ENCODE results near the gene SENP1. TPM values are rescaled to one million over a fixed set of nuclear protein-coding genes. Genes with fewer than 3 reads are reported as not detected.

The SENP1 gene
- total RNA-seq, 1 experiment from 2014 or later, result 27.3 TPM

DNA sequence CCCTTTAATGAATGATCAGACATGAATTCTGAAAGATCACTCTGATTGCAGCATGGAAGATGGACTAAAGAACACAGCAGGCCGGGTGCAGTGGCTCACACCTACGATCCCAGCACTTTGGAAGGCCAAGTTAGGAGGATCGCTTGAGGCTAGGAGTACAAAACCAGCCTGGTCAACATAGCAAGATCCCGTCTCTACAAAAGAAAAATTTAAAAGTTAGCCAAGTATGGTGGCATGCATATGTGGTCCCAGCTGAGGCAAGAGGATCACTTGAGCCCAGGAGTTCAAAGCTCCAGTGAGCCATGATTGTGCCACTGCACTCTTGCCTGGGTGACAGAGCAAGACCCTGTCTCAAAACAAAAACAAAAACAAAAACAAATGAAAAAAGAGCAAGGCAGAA lies 35.1 kb downstream of the SENP1 start:
- in situ Hi-C loops (cut with HindIII; ENCODE audit: low sequenced_read_pairs), result no loop called here
- DNase-seq (ENCODE audit: low spot score), result no peak

DNA sequence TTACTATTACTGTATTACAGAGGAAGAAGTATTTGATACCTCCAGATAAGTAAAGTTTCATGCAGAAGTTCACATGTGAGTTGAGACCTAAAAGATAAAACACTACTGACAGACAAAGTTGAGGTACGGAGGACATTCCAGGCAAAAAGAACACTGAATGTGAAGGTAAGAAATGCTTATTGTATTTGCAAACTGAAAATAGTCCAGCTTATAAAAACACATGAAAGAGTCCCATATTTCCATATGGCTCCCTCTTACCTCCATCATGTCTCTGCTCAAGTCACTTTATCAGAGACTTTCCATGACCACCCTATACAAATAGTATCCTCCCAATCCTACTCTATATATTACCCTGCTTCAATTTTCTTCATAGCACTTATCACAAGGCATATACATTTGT lies 35.8 kb downstream of the SENP1 start:
- in situ Hi-C loops (cut with HindIII; ENCODE audit: low sequenced_read_pairs), result no loop called here
- DNase-seq (ENCODE audit: low spot score), result no peak

DNA sequence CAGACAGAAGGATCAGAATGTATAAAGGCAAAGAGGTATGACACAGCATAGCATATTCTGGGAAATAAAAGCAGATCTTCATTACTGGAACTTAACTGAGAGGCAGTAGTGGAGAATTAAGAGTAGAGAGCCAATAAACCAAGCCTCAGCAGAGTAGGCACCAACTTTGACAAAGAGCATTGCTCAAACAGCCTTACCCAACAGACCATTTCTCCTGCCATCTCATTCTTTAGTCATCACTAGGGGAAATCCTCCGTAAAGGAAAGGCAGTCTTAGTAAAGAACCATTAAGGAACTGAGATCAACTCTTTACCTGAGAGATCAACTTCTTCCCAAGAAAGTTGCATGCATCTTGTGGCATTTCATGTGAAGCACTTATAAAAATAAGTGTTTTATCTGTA lies 36.6 kb downstream of the SENP1 start:
- DNase-seq (ENCODE audit: low spot score), result no peak
- in situ Hi-C loops (cut with HindIII; ENCODE audit: low sequenced_read_pairs), result no loop called here

GRCh38 chr12:48068457-48068856 lies 37.4 kb downstream of the SENP1 start:
- no peak for DNase-seq (ENCODE audit: low spot score)
- in situ Hi-C loops (cut with HindIII; ENCODE audit: low sequenced_read_pairs), result no loop called here

GRCh38 chr12:48067250-48067938 lies 38.5 kb downstream of the SENP1 start:
- in situ Hi-C loops (cut with HindIII; ENCODE audit: low sequenced_read_pairs), result no loop called here
- DNase-seq (ENCODE audit: low spot score), result no peak

GRCh38 chr12:48065041-48065440 lies 40.8 kb downstream of the SENP1 start:
- DNase-seq (ENCODE audit: low spot score), result no peak
- in situ Hi-C loops (cut with HindIII; ENCODE audit: low sequenced_read_pairs), result no loop called here

- in situ Hi-C loops (cut with HindIII; ENCODE audit: low sequenced_read_pairs), result no loop called here
- DNase-seq (ENCODE audit: low spot score), result no peak
Observed at GRCh38 chr12:48063530-48063929, 42.3 kb downstream of the SENP1 start.

- in situ Hi-C loops (cut with HindIII; ENCODE audit: low sequenced_read_pairs), result no loop called here
- DNase-seq (ENCODE audit: low spot score), result peak; percentile 4
Observed at GRCh38 chr12:48061938-48062719, 43.8 kb downstream of the SENP1 start.

DNA sequence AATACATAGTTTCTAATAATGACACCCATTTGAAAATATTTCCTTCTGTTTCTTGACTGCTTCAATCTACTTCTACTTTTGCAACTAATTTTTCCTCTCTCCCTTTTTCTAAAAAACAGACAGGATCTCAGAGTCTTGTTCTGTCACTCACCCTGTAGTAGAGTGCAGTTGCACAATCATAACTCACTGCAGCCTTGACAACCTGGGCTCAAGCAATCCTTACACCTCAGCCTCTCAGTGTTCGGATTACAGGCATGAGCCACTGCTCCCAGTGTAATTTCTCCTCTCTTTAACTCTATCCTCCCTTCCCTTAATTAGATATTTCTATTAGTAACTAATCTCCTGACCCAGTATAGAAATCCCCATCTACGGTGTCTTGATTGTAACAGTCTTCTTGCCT lies 45.4 kb downstream of the SENP1 start:
- DNase-seq (ENCODE audit: low spot score), result no peak
- in situ Hi-C loops (cut with HindIII; ENCODE audit: low sequenced_read_pairs), result no loop called here

GRCh38 chr12:48058771-48059170 lies 47.1 kb downstream of the SENP1 start:
- DNase-seq (ENCODE audit: low spot score), result no peak
- in situ Hi-C loops (cut with HindIII; ENCODE audit: low sequenced_read_pairs), result no loop called here

DNA sequence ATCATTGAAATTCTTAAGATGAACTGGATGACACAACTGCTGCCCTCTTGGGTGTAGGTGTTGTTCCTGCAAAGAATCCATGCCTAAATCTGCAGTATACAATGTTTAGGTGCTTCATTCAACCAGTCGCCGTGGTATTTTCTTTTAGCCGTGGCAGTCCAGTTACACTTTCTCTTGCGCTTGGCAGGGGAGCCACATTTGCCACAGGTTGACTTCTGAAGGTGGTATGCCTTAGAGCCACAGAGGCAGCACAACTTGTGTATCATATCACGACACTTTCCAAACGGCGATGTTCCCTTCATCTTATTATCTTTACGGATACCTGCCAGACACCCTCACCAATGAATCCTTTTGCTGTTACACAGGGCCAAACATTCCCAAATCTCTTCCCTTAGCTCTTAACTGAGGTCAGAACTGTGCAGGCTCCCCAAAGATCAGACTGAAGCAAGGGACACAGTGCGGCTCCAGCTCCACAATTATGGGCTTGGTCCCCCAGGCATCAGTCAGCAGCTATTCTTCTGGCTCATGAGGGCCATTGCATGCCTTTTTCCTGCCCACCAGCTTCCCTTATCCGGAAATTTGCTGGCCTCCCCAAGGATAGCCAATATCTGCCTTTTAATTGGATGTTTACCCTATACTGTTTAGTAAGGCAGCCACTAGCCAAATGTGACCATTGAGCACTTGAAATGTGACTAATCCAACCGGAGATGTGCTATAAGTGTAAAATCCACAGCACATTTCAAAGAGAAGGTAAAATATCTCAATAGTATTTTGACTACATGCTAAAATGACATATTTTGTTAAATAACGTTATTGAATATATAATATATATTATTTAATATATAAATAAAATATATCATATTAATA lies 50.7 kb downstream of the SENP1 start:
- in situ Hi-C loops (cut with HindIII; ENCODE audit: low sequenced_read_pairs), result no loop called here
- no peak for DNase-seq (ENCODE audit: low spot score)

DNA sequence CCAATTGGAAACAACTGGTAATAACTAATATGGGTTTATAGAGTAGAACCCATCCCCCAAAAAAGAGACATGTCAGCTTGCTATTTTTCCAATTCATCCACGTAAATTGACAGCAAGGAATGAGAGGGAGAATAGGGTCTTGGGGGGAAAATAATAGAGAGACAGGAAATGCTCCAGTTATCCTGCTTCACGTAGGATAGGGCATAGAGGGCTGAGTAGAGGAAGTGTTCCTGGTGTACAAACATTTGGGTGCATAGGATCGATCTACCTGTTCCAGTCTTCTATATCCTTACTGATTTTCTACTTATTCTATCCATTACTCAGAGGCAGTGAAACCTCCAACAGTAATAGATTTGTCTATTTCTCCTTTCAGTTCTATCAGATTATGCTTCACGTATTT lies 52.0 kb downstream of the SENP1 start:
- in situ Hi-C loops (cut with HindIII; ENCODE audit: low sequenced_read_pairs), result no loop called here

GRCh38 chr12:48053122-48053521 lies 52.8 kb downstream of the SENP1 start:
- no peak for DNase-seq (ENCODE audit: low spot score)
- in situ Hi-C loops (cut with HindIII; ENCODE audit: low sequenced_read_pairs), result no loop called here

More for the DNA sequence above, 52.0 kb downstream of the SENP1 start:
- no peak for DNase-seq (ENCODE audit: low spot score)

DNA sequence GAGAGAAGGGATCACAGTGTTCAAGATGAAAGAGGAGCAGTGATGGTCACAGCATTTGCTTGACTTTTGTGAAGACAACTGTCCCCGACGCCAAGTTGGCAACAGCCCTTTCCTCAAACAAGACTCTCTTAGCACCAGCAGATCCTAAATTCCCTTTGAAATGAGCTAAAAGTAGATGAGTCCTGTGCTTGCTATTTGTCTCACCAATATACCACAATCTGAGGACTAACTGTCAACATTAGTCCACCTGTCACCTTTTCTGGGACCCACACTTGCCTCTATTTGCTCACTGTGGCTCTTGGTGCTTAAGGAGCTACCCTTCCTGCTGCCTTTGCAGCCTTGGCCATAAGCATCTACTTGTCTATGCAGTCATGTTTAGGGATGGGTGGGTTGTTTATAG lies 54.2 kb downstream of the SENP1 start:
- in situ Hi-C loops (cut with HindIII; ENCODE audit: low sequenced_read_pairs), result no loop called here

DNA sequence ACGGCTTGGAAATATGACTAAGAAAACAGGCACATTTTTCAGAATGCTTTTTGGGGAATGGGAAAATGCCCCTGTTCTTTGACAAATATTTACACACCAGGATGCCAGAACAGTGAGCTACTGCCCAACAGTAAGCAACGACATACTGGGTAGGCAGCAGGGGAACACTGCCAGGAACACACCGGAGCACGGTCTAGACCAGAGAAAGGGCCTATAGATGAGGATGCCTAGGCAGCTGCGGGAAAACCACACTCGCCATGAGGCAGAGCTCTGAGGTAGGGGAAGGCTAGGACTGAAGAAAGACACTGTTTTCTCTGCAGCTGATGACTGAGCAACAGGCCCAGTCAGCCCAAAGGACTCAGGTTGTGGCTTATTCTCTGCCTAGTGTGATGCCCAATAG lies 55.7 kb downstream of the SENP1 start:
- DNase-seq (ENCODE audit: low spot score), result no peak
- in situ Hi-C loops (cut with HindIII; ENCODE audit: low sequenced_read_pairs), result no loop called here

More for the DNA sequence above, 54.2 kb downstream of the SENP1 start:
- DNase-seq (ENCODE audit: low spot score), result no peak

DNA sequence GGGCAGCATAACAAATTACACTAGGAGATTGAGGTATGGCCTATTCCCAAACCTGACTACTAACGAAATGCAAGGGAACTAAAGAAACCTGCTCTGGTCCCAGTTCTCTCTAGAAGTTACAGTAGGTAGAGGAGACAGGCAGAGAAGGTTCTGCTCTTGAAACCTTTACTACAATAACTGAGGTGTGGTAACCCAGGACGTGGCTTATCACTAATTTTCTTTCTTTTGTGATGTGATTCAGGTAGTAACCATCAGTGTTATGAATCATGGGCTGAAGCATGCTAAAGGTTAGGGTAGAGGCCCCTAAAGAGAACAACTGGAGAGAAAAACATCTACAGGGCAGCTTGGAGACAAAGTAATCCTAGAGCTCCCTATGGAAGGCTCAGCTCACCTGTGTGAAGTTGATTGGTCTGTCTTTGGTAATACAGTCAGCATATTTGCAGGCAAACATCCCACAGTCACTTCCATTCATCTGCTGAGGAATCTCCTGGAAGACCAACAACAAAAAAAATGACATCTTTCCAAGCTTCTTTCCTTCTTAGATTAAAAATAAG lies 59.8 kb downstream of the SENP1 start:
- no peak for DNase-seq (ENCODE audit: low spot score)
- in situ Hi-C loops (cut with HindIII; ENCODE audit: low sequenced_read_pairs), result no loop called here

- in situ Hi-C loops (cut with HindIII; ENCODE audit: low sequenced_read_pairs), result no loop called here
- DNase-seq (ENCODE audit: low spot score), result no peak
Observed at GRCh38 chr12:48045061-48045846, 60.6 kb downstream of the SENP1 start.

GRCh38 chr12:48044396-48044795 lies 61.5 kb downstream of the SENP1 start:
- DNase-seq (ENCODE audit: low spot score), result no peak
- in situ Hi-C loops (cut with HindIII; ENCODE audit: low sequenced_read_pairs), result no loop called here

- DNase-seq (ENCODE audit: low spot score), result no peak
- in situ Hi-C loops (cut with HindIII; ENCODE audit: low sequenced_read_pairs), result no loop called here
Observed at GRCh38 chr12:48043771-48044170, 62.1 kb downstream of the SENP1 start.

Data from G401 (cell line).